ENCODE measurements around the gene TOM1L1.
A peak's percentile ranks its signal among the peaks of the same experiment; 100 is the strongest.

TOM1L1 gene

DNA sequence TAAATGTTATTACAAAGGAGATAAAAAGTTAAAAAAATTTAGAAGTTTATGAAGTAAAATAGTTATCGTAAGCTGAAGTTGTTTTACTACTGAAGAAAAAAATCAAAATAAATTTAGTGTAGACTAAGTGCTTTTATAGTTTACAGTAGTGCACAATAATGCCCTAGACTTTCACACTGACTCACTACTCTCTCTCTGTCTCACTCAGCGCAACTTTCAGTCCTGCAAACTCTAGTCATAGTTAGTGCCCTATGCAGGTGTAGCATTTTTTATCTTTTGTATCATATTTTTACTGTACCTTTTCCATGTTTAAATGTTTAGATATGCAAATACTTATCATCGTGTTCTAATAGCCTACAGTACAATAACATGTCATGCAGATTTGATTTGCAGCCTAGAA, 17.7 kb upstream of the TOM1L1 start:
- no peak overlapping the region for H3K4me3 Mint-ChIP-seq
- H3K36me3 Mint-ChIP-seq (ENCODE audit: low read depth) = no peaks in the 10 kb centered on the region
- peaks cover 1% of the 10 kb centered on the region for H3K4me1 Mint-ChIP-seq (ENCODE audit: low read depth)
- H3K9me3 Mint-ChIP-seq = no peaks in the 10 kb centered on the region
- no peaks in the 10 kb centered on the region for H3K27me3 Mint-ChIP-seq (ENCODE audit: low read depth)
- H3K27ac Mint-ChIP-seq = no peak overlapping the region
- DNase-seq (ENCODE audit: low spot score) = no peak

DNA sequence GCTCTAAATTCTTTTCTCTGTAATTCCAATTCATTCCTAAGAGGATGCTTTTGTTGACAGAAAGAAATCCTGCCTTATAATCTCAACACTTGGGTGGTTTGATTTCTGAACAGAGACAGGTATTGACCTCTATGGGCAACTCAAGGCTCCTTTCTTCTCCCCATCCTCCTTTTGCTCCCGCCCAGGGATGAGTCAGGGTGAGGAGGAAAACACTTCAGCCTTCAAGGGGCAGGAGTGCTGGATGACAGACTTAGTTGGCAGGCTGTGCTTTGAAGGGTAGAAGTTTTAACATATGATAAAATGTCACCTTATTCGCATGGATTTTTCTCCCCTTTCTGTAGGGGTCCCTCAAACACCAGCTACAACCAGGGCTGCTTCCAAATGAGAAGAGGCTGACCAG, 16.7 kb upstream of the TOM1L1 start:
- DNase-seq (ENCODE audit: low spot score) = no peak
- peaks cover 1% of the 10 kb centered on the region for H3K4me1 Mint-ChIP-seq (ENCODE audit: low read depth)
- no peak overlapping the region for H3K27ac Mint-ChIP-seq
- H3K9me3 Mint-ChIP-seq = no peaks in the 10 kb centered on the region
- H3K4me3 Mint-ChIP-seq = no peak overlapping the region
- no peaks in the 10 kb centered on the region for H3K27me3 Mint-ChIP-seq (ENCODE audit: low read depth)
- no peaks in the 10 kb centered on the region for H3K36me3 Mint-ChIP-seq (ENCODE audit: low read depth)

DNA sequence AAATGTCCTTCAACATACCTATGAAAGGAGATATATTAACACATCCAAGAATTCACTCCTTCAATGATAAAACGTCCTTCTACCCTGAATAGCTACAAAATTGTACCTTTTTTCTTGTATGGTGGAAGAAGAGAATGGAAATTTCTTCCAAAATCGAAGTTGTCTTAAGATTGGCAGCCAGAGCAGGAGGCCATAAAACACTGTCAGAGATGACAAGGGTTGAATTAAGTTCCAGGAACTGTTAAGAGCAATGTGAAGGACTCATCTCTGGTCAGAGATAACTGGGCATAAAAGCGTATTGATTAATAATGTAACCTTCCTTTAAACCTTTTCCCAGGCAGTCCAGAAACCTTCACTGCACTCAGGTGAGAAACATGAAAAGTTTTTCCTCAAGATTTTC, 12.9 kb upstream of the TOM1L1 start:
- H3K27me3 Mint-ChIP-seq (ENCODE audit: low read depth) = no peaks in the 10 kb centered on the region
- H3K36me3 Mint-ChIP-seq (ENCODE audit: low read depth) = no peaks in the 10 kb centered on the region
- no peaks in the 10 kb centered on the region for H3K9me3 Mint-ChIP-seq

DNA sequence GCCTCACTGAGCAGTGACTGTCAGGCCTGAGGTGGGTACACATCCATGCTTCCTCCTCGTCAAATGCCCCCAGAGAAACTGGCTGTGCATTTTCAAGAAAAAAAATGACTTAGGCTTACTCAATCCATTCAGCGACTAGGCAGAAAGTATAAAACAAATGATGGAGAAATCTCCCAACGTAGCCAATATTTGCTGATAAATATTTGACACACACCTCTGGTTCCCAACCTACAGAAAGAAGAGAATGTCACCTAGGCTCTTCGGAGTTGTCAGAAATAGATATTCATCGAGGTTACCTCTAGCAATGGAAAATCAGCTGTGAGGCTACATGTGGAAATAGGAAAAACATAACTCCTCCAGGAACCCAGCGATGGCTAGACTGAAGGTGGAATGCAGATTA, 12.4 kb upstream of the TOM1L1 start:
- no peak overlapping the region for H3K27ac Mint-ChIP-seq
- no peaks in the 10 kb centered on the region for H3K4me1 Mint-ChIP-seq (ENCODE audit: low read depth)
- no peaks in the 10 kb centered on the region for H3K27me3 Mint-ChIP-seq (ENCODE audit: low read depth)
- DNase-seq (ENCODE audit: low spot score) = no peak
- no peaks in the 10 kb centered on the region for H3K36me3 Mint-ChIP-seq (ENCODE audit: low read depth)
- no peaks in the 10 kb centered on the region for H3K9me3 Mint-ChIP-seq
- H3K4me3 Mint-ChIP-seq = no peak overlapping the region

More for the DNA sequence above, 12.9 kb upstream of the TOM1L1 start:
- no peak overlapping the region for H3K27ac Mint-ChIP-seq
- DNase-seq (ENCODE audit: low spot score) = no peak
- no peak overlapping the region for H3K4me3 Mint-ChIP-seq
- H3K4me1 Mint-ChIP-seq (ENCODE audit: low read depth) = no peaks in the 10 kb centered on the region

DNA sequence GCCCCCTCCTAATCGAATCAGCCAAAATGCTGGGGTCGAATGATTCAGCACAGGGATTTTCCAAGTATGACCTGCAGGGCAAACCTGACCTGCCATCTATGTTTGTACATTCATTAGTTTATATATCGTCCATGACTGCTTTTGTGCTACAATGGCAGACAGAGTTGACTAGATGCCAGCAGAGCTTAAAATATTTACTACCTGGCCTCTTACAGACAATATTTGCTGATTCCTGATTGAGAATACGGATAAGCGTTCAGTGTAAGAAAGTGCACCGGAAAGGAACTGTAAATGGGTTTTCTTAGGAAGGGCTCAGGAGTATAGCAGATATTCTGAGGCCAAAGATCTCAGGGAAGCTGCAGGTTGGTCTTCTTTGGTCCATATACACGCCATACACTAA, 11.7 kb upstream of the TOM1L1 start:
- H3K9me3 Mint-ChIP-seq = no peaks in the 10 kb centered on the region
- no peak overlapping the region for H3K4me3 Mint-ChIP-seq
- no peak overlapping the region for H3K27ac Mint-ChIP-seq
- H3K27me3 Mint-ChIP-seq (ENCODE audit: low read depth) = no peaks in the 10 kb centered on the region
- no peaks in the 10 kb centered on the region for H3K36me3 Mint-ChIP-seq (ENCODE audit: low read depth)
- no peak for DNase-seq (ENCODE audit: low spot score)
- no peaks in the 10 kb centered on the region for H3K4me1 Mint-ChIP-seq (ENCODE audit: low read depth)

DNA sequence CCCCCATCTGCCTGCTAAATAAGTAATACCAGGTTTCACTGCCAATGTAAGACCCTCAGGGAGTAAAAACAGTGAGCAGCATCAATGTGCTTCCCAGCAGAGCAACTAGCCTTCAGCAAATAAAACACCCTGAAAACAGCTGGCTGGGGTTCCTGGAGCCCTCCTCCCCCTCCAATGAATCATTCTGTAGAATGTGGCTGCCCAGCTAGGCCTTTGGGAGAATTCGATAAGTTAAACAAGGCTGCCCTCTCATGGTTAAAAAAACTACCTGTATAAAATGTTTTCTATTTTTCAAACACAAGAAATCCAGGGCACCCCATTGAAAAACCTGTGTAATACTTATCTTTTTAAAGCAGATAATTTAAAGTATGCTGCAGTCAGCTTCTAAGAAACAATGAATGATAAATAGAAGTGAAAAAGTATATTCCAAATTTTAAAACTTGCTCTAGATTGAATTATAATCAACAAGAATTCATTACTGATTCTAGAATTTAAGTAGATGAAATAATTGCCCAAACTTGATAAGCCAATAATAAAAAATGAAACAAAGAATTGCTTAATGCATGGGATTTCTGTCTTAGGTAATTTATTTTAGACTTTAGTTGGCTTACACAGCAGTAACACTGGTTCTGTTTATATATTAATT, 9.4 kb upstream of the TOM1L1 start:
- no peaks in the 10 kb centered on the region for H3K9me3 Mint-ChIP-seq

DNA sequence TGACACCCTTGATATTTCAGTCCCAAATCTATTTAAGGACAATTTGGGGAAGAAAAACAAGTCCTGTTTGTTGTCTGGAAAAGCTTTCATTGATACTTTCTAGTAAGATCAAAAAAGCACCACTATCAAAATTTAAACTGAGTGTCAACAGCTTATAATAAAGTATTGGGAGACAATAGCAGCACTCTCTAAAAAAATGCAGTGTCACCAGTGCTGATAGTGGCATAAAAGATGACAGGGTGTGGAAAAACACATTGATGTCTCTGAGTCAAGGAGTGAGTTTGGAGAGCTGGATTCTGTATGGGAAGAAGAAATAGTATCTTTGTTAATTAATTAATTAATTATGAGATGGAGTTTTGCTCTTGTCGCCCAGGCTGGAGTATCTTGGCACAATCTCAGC, 8.3 kb upstream of the TOM1L1 start:
- H3K4me3 Mint-ChIP-seq = no peak overlapping the region

More for the DNA sequence above, 9.4 kb upstream of the TOM1L1 start:
- Mint-ChIP-seq H3K27ac (no peak overlapping the region), H3K4me1 (ENCODE audit: low read depth) (no peaks in the 10 kb centered on the region), H3K36me3 (ENCODE audit: low read depth) (no peaks in the 10 kb centered on the region), H3K4me3 (no peak overlapping the region), H3K27me3 (ENCODE audit: low read depth) (peaks cover 3% of the 10 kb centered on the region)
- no peak for DNase-seq (ENCODE audit: low spot score)

DNA sequence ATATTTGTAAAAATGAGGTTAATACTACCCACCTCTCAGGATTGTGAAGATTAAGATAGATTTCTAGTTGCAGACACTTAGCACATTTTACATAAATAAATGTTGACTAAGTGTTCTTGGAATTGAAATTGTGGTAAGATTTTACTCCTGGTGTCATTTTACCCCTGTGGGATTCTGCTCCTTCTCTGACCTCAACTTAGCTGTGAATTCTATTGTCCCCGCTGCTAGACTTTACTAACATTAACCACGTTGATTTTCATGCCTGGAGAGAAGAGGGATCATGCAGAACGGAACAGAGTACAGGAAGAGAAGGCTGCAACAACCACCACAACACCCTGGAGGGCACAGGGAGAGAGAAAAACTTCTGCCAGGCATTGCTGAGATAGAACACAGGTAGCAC, 2.1 kb upstream of the TOM1L1 start:
- no peak for DNase-seq (ENCODE audit: low spot score)
- H3K27ac Mint-ChIP-seq = no peak overlapping the region
- H3K4me1 Mint-ChIP-seq (ENCODE audit: low read depth) = peaks cover 3% of the 10 kb centered on the region
- H3K27me3 Mint-ChIP-seq (ENCODE audit: low read depth) = peaks cover 44% of the 10 kb centered on the region
- no peaks in the 10 kb centered on the region for H3K36me3 Mint-ChIP-seq (ENCODE audit: low read depth)
- no peaks in the 10 kb centered on the region for H3K9me3 Mint-ChIP-seq
- H3K4me3 Mint-ChIP-seq = no peak overlapping the region

More for the DNA sequence above, 8.3 kb upstream of the TOM1L1 start:
- H3K27me3 Mint-ChIP-seq (ENCODE audit: low read depth) = peaks cover 8% of the 10 kb centered on the region
- no peaks in the 10 kb centered on the region for H3K9me3 Mint-ChIP-seq
- H3K27ac Mint-ChIP-seq = no peak overlapping the region
- DNase-seq (ENCODE audit: low spot score) = no peak
- no peaks in the 10 kb centered on the region for H3K4me1 Mint-ChIP-seq (ENCODE audit: low read depth)
- no peaks in the 10 kb centered on the region for H3K36me3 Mint-ChIP-seq (ENCODE audit: low read depth)

DNA sequence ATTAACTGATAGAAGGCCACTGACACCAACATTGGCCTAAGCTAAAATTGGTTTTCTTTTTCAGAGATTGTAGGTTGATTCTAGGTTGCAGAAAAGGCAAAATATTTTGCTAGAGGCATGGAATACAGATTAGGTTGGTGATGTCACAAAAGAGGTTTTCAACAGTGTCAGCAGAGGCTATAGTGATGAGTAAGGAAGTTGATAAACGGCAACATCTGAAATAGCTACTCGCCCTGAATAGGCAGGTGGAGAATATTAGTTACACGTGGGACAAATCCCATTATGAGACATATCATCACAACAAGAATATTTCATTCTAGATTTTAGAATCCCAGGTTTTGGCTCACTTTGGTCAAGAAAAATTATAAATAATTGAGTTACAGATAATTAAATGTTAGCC, 1.5 kb upstream of the TOM1L1 start:
- Mint-ChIP-seq H3K4me1 (ENCODE audit: low read depth) (peaks cover 3% of the 10 kb centered on the region), H3K27ac (no peak overlapping the region), H3K27me3 (ENCODE audit: low read depth) (peaks cover 44% of the 10 kb centered on the region), H3K36me3 (ENCODE audit: low read depth) (no peaks in the 10 kb centered on the region), H3K4me3 (no peak overlapping the region), H3K9me3 (no peaks in the 10 kb centered on the region)
- no peak for DNase-seq (ENCODE audit: low spot score)

DNA sequence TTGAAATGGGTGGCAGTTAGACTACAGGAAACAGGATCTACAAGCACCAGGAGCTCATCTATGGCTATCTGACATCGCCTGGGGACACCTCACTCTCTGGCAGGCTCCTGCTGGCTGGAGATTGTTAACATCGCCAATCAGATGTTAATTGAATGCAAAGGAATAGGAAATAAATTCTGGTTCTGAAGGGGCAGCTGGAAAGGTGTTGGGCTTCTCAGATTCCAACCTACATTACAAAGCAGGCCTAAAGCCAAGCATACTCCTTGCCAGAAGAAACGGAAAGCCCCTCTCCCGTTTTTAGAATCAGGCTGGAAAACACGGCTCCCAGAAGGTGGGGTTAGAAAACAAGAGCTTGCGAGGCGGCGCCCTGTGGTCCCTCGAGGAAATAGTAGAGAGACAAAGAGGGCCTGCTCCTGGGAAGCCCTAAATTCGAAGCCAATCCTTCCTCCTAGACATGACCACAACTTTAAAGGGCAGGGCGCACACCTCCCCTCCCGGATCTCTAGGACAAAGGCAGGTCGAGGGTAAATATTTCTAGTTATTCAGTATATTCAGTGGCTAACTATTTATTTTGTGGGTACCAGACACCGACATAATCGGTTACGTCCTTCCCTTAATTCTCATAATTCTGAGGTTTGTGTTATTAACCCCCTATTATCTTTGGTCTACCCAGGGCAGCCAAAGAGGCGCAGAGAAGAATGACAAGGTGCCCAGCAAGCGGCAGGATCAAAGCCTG, 763 bp upstream of the TOM1L1 start:
- Mint-ChIP-seq H3K36me3 (ENCODE audit: low read depth) (no peaks in the 10 kb centered on the region), H3K4me1 (ENCODE audit: low read depth) (peaks cover 3% of the 10 kb centered on the region), H3K9me3 (no peaks in the 10 kb centered on the region), H3K27me3 (ENCODE audit: low read depth) (peaks cover 44% of the 10 kb centered on the region), H3K27ac (no peak overlapping the region), H3K4me3 (peak overlapping the region; percentile 59)
- DNase-seq (ENCODE audit: low spot score) = no peak

DNA sequence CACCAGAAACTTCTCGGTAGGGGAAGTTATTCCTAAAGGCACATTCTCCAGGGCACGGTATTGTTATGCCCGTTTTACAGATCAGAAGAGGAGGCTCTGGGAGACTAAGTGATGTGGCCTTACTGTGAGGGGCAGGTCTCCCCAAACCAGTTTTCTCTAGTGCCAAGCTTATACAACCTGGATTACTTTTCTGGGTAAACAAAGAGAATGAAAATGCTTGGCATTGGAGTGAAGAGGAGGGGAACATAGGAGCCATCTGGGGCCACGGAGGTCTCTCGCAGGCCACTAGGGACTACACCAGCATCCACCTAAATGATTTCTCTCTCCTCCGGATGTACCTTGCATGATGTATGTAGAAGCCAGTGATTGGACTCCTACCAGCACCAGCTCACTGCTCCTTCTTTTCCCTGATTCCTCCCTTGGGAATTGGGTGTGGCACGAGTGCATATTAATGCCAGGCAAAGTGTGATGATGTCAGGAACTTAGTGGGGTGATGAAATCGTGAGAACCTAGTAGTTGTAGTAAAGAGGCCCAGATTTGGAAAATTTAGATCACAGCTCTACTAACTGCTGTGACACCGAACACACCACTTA, 674 bp downstream of the TOM1L1 start:
- Mint-ChIP-seq H3K4me3 (peak overlapping the region; percentile 67), H3K9me3 (no peaks in the 10 kb centered on the region), H3K36me3 (ENCODE audit: low read depth) (no peaks in the 10 kb centered on the region), H3K4me1 (ENCODE audit: low read depth) (peaks cover 3% of the 10 kb centered on the region), H3K27ac (no peak overlapping the region), H3K27me3 (ENCODE audit: low read depth) (peaks cover 40% of the 10 kb centered on the region)
- no peak for DNase-seq (ENCODE audit: low spot score)

DNA sequence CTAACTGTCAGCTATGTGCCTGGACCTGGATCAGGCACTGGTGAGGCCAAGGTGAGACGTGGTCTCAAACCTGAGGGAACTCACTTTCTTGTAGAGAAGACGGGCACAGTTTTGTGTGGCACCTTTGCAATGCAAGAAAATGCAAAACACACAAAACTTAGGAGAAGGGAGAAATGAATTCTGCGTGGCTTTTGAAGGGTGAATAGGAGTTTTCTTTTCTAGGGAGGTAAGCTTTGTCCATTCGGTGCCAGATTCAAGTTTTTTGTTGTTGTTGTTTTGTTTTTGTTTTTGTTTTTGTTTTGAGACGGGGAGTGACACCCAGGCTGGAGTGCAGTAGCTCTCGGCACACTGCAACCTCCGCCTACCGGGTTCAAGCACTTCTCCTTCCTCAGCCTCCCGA, 1.4 kb downstream of the TOM1L1 start:
- Mint-ChIP-seq H3K27ac (no peak overlapping the region), H3K4me1 (ENCODE audit: low read depth) (peaks cover 3% of the 10 kb centered on the region), H3K4me3 (no peak overlapping the region), H3K27me3 (ENCODE audit: low read depth) (peaks cover 36% of the 10 kb centered on the region), H3K36me3 (ENCODE audit: low read depth) (no peaks in the 10 kb centered on the region), H3K9me3 (no peaks in the 10 kb centered on the region)
- no peak for DNase-seq (ENCODE audit: low spot score)

DNA sequence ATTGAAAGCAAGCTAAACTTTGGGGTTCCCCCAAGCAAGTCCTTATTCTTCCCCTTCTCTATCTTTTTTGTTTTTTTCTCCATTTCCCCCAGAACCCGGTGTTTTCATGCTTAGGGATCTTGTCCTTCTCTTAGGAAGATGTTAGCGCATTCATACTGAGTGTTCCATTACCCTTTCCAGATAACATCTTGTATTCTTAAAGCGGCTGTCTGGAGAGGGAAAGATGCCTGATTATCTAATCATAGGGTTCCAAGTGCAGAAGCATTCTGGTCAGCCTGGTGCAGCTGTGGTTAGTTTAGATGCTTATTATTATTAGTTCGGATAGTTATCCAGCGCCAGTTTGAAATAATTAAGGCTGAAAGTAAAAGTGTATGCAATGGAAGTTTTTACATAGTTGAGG, 2.0 kb downstream of the TOM1L1 start:
- no peaks in the 10 kb centered on the region for H3K9me3 Mint-ChIP-seq
- no peak for DNase-seq (ENCODE audit: low spot score)
- H3K36me3 Mint-ChIP-seq (ENCODE audit: low read depth) = no peaks in the 10 kb centered on the region
- H3K27me3 Mint-ChIP-seq (ENCODE audit: low read depth) = peaks cover 35% of the 10 kb centered on the region
- H3K27ac Mint-ChIP-seq = no peak overlapping the region
- peaks cover 3% of the 10 kb centered on the region for H3K4me1 Mint-ChIP-seq (ENCODE audit: low read depth)
- H3K4me3 Mint-ChIP-seq = no peak overlapping the region

DNA sequence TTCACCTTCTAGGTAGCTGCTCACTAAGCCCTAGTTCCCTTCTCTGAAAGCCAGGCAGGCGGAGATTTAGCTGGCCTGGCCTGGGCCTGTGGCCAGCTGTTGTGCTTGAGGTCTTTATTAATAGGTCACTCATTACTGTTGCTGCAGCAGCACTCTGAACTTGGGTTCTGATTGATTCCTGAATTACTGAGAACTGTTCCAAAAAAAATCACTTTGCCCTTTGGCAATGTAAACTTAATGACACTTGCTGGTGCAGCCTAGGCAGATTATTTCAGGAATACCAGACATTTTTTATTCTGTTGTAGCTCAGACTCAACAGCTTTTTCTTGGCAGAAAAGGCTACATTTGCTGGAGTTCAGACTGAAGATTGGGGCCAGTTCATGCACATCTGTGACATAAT, 2.7 kb downstream of the TOM1L1 start:
- Mint-ChIP-seq H3K27me3 (ENCODE audit: low read depth) (peaks cover 33% of the 10 kb centered on the region), H3K36me3 (ENCODE audit: low read depth) (no peaks in the 10 kb centered on the region), H3K4me1 (ENCODE audit: low read depth) (peaks cover 3% of the 10 kb centered on the region), H3K27ac (no peak overlapping the region), H3K9me3 (no peaks in the 10 kb centered on the region), H3K4me3 (no peak overlapping the region)
- DNase-seq (ENCODE audit: low spot score) = no peak
